ENCODE measurements around the gene SLC7A14.
"Not testable (repeated sequence)": the region's sequence is repeated elsewhere in the genome, so short reads cannot be mapped to it uniquely, and the experiment has no call there.

The SLC7A14 gene

DNA sequence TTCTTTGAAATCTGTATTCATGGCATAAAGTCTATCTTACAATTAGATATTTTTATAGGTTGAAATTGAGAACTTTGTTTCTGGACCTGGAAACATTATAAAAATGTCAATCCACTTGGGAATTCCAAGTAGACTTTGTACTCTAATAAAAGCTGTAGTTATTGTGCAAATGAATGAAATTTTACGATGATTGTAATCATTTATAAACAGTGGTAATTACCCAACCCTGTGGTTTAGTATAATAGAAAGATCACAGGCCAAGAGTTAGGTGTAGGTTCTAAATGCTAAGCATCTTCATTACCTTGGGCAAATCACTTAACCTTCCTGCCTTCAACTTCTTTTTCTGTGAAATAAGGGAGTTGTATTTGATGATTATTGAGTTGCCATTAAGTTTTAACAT lies 13.2 kb upstream of the SLC7A14 start:
- DNase-seq, result no peak
- in situ Hi-C loops (cut with MboI; ENCODE audit: low pct_unique_long_range_greater_than_20kb, low sequenced_read_pairs), result no loop called here

DNA sequence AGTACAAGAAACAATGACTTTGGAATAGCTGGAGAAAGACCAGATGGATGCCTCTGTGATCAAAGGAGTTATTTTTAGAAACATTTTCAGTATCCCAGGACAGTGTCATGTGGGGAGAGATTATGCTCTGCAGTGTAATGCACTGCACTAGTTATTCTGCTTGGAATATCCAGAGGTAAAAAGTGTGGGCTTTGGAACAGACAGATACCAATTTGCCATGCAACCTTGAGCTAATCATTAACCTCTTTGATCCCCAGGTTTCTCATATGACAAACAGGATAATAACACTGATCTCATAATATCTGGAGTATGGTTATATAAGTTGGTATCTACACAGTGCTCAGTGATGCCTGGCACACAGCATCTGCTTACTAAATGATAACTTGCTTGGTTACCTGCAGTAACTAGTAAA lies 12.2 kb upstream of the SLC7A14 start:
- DNase-seq, result no peak
- in situ Hi-C loops (cut with MboI; ENCODE audit: low pct_unique_long_range_greater_than_20kb, low sequenced_read_pairs), result no loop called here

DNA sequence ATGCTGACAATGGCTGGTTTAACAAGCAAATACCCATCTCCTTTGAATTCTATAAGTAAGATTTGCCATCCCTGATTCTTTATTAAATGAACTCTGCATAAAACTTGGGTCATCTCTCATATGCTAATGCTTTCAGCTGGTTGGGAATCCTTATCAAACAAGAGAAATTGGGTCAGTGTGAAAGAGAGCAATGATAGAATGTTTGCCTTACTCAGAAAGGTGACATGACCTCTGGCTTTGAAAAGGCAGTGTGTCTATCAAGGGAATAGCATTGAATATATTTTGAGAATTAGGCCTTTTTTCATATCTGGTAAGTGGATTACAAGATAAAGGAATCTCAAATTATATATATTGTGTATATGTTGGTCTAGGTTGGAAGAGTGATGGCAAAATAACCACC lies 8.7 kb upstream of the SLC7A14 start:
- in situ Hi-C loops (cut with MboI; ENCODE audit: low pct_unique_long_range_greater_than_20kb, low sequenced_read_pairs), result no loop called here
- no peak for DNase-seq

DNA sequence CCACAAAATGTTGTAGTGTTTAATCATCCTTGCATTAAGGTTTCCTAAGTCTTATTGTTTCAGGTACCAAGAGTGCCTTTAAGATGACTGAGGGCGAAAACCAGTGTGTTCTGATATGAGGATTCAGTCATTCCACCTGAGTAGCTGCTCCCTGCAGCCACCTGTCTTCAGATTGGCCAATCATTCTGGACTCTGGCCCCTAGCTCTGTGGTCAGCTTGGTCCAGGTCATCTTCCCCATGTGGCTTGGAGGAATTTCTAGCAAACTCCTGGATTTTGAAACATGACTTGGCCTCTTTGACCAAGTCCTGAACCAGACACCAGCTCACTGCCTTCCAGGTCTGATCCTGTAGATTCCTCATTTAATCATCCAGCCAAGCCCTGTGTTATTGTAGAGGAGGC lies 7.8 kb upstream of the SLC7A14 start:
- in situ Hi-C loops (cut with MboI; ENCODE audit: low pct_unique_long_range_greater_than_20kb, low sequenced_read_pairs), result no loop called here
- DNase-seq, result no peak

DNA sequence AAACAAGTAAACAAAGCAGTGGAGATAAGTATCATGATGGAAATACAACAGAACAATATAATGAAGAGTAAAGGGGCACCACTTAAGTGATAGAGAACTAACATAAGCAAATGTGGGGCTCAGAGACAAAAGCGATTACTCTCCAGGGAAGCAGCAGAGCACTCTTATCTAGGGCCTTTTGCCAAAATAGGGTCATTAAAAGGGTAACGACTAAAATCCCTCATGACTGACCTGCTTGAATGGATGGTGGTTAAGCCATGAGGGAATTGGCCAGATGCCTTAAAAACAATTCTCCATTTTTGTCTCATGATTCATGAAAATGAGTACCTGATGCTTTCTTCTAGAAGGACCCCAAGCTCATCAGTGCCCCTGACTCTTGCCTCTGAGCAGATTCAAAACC lies 3.2 kb upstream of the SLC7A14 start:
- no peak for DNase-seq
- in situ Hi-C loops (cut with MboI; ENCODE audit: low pct_unique_long_range_greater_than_20kb, low sequenced_read_pairs), result no loop called here

DNA sequence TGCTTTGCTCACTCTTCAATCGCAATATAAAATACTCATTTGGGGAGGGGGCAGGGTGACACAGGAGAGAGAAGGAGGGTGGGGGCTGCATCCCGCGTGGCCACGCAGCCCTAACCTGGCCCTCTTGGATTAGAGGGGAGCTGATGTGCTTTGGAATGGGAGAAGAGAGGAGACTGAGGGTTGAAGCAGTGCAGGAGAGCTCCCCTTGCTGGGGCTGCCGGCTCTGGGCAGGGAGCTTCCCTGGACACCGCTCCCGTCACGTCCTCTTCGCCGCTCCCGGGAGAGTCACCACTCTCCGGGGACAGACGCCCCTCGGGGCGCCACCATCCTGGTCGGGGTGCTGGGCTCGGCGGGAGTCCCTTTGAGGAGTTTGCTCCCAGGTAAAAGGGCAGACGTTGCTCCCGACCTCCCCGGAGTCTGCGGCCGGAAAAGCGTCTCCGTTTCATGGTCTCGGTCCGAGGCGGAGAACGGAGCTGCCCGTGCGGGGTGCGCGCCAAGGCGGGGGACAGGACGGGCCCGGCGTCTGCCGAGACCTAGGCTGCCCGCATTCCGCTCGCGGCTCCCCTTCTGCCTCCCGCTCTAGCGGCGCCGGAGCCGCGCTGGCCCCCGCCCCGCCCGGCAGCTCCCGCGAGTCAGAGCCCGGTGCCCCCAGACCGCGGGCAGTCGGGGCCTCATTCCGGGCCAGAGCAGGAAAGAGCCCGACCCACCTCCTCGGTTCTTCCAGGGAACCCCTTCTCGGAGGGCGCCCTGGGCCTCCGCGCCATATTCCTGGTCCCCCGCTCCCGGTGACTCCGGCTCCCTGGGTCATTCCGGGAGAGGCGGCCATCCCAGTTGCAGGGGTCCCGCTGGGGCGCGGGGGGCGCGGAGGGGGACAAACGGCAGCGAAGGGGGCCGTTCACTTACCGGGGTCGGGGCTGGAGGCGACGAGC lies 603 bp downstream of the SLC7A14 start:
- DNase-seq, result no peak
- in situ Hi-C loops (cut with MboI; ENCODE audit: low pct_unique_long_range_greater_than_20kb, low sequenced_read_pairs), result no loop called here

DNA sequence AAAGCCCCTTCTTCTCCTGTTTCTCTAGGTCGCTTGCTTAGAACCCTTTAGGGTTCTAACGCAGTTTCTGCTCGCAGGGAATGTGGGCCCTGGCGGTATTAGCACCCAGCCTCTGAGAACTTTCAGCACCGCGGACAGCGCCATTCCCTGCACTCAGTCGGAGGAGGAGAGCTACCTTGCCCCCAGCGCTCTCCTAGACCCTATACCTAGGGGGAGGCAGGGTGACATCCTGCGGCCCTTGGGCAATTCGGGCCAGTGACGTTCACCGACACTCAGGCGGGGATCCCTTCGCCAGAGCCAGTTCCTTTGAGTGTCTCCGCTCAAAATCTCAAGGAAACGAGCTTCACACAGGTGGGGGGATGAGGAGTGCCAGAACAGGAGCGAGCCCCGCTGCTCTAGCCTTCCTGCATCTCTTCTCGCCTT lies 1.3 kb downstream of the SLC7A14 start:
- in situ Hi-C loops (cut with MboI; ENCODE audit: low pct_unique_long_range_greater_than_20kb, low sequenced_read_pairs), result no loop called here
- DNase-seq, result peak; percentile 40

DNA sequence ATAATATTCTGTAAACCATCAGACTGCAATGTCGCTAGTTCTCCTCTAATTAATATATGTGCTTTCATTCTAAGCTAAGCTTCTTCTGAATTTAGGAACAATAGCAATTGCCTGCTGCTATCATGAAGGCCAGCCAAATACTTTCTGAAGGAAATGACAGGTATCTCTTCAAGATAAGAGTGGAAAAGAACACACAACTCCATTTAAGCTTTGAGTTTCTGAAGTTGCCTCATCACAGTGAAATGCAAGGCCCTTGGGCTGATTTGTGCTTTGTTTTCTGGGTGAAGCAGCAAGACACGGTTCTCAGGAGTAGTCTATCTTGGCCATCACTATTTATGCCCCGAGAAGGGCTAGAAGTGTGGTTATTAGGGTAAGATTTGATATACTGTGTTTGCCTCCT lies 6.2 kb downstream of the SLC7A14 start:
- in situ Hi-C loops (cut with MboI; ENCODE audit: low pct_unique_long_range_greater_than_20kb, low sequenced_read_pairs), result no loop called here
- DNase-seq, result no peak

DNA sequence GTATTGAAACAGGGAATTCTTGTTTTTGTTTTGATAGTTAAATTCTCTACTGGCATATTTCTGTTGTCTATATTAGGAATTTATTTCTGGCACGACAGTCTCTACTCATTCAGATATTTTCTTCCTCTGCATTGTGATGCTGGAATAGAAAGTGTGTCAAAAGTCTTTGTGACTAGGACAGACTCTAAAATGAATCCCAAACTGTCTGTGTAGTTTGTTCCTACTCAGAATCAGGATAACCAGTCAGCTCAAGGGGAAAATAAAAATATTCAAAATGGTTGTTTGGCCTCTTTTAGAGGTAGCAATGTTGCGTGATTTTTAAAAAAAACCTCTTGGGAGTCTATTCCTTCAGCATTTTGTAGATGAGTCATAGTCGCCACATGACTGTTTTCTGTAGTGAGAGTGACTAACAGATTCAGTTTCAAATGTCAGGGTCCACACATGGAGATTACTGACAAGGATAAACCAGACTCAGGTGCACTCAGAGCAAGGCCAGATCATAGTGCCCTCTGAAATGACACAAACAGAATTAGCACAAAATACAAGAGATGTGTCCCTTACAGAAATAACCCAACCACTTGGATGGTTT lies 13.1 kb downstream of the SLC7A14 start:
- no peak for DNase-seq
- in situ Hi-C loops (cut with MboI; ENCODE audit: low pct_unique_long_range_greater_than_20kb, low sequenced_read_pairs), result no loop called here

DNA sequence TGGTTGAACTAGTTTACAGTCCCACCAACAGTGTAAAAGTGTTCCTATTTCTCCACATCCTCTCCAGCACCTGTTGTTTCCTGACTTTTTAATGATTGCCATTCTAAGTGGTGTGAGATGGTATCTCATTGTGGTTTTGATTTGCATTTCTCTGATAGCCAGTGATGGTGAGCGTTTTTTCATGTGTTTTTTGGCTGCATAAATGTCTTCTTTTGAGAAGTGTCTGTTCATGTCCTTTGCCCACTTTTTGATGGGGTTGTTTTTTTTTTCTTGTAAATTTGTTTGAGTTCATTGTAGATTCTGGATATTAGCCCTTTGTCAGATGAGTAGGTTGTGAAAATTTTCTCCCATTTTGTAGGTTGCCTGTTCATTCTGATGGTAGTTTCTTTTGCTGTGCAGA lies 18.3 kb downstream of the SLC7A14 start:
- in situ Hi-C loops (cut with MboI; ENCODE audit: low pct_unique_long_range_greater_than_20kb, low sequenced_read_pairs); DNase-seq: not testable (repeated sequence)

DNA sequence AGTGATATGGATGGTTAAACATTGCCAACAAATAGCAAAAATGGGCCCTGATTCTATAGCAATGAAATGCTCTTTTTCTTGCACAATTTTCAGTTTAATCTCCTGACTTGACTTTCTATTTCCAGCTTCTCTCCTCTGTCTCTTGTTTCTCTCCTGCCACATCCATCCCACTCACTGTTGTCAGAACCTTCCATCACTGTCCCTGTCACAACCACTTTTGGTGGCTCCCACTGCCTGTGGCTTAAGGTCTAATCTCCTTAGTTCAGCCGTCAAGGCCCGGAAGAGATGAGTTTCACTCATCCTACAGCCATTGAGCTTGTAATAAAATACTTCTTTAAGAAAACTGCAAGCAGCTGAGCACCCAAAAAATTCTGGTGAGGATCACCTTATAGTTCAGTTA lies 19.5 kb downstream of the SLC7A14 start:
- in situ Hi-C loops (cut with MboI; ENCODE audit: low pct_unique_long_range_greater_than_20kb, low sequenced_read_pairs), result no loop called here
- DNase-seq, result no peak

DNA sequence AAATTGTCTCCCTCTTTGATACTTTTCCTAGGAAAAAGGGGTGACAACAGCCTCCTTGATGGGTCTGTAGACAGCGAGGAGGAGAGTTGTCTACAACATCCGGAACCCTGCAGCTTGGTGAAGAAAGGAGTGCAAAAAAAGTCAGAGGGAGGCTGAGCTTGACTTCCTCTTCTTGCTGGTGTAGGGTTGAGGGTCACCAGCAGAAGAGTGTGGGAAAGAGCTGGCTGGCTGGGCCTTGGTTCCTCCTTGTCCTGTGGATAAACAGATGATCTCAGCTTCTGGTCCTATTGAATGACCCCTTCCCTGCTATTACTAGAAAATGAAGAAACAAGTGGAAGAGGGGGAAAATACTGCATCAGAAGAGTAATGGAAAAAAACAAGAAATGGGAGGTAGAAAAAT lies 20.4 kb downstream of the SLC7A14 start:
- in situ Hi-C loops (cut with MboI; ENCODE audit: low pct_unique_long_range_greater_than_20kb, low sequenced_read_pairs), result no loop called here
- peak; percentile 9 for DNase-seq

DNA sequence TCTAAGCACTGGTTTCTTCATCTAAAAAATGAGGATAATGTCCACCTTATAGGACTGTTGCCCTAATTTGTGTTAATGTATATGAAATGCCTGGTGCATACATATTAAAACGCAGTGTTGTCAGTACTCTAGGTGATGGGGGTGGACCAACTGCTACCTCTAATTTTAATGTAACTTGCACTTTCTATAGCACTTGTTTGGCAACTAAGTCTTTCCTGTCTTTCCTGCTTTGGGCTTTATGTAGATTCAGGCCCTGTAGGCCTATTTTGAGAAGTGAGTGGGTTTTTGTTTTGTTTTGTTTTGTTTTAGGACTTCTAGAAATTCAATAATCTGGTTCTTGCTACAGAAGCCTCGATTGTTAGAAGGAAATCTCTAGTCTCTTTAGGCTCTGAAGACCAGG lies 21.2 kb downstream of the SLC7A14 start:
- DNase-seq, result no peak
- in situ Hi-C loops (cut with MboI; ENCODE audit: low pct_unique_long_range_greater_than_20kb, low sequenced_read_pairs), result no loop called here

DNA sequence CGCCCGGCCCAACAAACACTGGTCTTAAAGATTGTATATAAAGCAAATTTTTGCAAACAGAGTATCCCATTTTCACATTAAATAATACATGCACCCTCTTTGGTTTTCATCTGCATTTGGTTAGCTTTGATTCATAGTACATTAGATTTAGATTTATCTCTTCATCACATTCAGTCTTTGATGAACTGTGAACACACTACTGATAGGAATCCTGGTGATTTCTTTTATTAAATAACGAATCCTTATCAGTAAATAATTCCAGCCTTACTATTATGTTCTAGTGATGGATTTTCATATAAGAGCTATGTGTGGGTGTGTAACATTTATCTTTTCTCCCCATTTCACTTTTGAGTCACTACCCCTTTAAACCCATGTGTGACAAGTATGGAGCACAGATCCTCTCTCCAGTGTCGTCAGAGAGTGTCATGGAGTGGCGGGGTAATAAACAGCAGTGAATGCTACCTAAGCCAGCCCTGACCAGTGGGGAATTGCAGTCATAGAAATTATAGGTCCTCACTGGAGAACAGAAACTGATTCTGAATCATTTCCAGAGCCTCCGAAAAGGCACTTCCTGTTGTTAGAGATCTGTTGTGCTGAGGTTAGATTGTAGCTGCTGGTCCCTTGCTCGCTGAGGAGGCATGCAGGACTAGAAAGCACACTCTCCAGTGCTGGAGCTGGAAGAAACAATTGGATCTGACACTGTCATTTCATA lies 22.0 kb downstream of the SLC7A14 start:
- in situ Hi-C loops (cut with MboI; ENCODE audit: low pct_unique_long_range_greater_than_20kb, low sequenced_read_pairs), result no loop called here

DNA sequence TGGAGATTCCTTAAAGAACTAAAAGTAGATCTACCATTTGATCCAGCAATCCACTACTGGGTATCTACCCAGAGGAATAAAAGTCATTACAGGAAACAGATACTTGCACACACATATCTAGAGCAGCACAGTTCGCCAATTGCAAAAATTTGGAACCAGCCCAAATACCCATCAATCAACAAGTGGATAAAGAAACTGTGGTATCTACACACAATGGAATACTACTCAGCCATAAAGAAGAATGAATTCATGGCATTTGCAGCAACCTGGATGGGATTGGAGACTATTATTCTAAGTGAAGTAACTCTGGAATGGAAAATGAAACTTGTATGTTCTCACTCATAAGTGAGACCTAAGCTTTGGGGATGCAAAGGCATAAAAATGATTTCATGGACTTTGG lies 23.8 kb downstream of the SLC7A14 start:
- in situ Hi-C loops (cut with MboI; ENCODE audit: low pct_unique_long_range_greater_than_20kb, low sequenced_read_pairs), result no loop called here
- DNase-seq, result no peak

More for the DNA sequence above, 22.0 kb downstream of the SLC7A14 start:
- no peak for DNase-seq

DNA sequence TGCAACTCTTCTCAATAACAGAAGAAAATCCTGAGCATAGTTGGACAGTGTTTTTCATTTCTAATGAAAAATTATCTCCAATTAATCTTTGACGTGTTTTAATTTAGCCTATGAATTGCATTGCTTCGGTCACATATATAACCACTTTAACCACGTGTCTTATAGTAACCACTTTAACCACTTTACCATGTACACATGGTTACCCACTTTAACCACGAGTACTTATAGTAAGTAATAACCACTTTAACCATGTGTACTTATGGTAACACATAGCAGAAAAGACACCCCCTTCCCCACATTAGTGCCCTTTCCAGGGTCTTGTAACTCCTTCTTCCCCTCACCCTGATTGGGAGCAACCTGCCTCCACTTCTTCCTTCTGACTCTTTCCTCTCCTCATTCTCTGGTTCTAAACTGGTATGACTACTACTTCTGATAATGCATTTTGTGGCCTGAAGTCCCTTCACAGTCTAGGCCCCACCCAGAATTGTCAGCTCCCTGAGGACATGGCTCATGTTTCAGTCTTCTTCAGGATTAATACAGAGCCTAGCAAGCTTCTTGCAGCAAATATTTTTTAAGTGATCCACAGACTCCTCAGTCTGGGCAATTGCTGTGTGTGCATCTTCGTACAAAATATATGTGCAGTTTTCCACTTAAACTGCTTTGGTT lies 25.0 kb downstream of the SLC7A14 start:
- in situ Hi-C loops (cut with MboI; ENCODE audit: low pct_unique_long_range_greater_than_20kb, low sequenced_read_pairs), result no loop called here
- no peak for DNase-seq

DNA sequence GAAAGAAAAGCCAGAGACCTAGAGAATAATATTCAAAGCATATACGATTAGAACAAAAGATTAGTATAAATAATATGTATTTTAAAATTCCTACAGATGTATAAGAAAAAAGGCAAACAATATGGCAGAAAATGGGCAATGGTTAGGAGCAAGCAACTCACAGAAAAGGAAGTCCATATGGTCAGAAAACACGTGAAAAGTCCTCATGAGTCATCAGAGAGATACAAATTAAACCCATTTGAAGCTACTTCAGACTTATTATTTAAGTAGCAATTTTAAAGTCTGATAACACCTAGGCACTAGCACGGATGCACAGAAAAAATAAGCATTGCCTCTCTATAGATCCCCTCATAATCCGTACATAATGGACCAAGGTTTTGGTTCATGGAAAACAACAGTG lies 25.6 kb downstream of the SLC7A14 start:
- DNase-seq, result no peak
- in situ Hi-C loops (cut with MboI; ENCODE audit: low pct_unique_long_range_greater_than_20kb, low sequenced_read_pairs), result no loop called here

DNA sequence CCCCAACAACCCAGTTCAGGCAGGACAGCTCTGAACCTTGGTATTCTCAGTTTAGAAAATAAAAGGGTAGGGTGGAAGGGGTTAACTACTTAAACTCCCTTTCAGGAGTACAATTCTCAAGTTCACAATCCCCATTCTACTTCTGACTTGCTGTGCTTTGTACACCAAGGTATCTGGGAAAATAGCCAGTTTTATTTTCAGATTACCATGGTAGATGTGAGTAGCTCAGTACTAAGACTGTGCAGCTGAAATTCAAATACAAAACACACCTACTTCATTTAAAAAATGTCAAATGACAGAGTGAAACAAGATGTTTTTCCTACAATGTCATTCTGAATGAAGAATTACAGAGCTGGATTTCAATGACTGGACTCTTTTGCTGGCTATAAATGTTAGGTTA lies 27.4 kb downstream of the SLC7A14 start:
- in situ Hi-C loops (cut with MboI; ENCODE audit: low pct_unique_long_range_greater_than_20kb, low sequenced_read_pairs), result no loop called here
- no peak for DNase-seq

DNA sequence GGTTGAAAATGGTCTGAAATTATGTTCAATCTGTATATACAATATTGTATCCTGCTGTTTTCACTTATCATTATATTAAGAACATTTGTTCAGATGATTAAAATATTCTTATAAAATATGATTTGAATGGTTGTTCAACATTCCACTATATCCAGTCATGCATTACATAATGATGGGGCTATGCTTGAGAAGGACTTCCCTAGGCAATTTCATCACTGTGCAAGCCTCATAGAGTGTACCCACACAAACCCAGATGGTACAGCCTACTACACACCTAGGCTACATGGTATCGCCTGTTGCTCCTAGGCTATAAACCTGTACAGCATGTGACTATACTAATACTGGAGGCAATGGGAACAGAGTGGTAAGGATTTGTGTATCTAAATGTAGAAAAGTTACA lies 30.5 kb downstream of the SLC7A14 start:
- in situ Hi-C loops (cut with MboI; ENCODE audit: low pct_unique_long_range_greater_than_20kb, low sequenced_read_pairs), result no loop called here
- no peak for DNase-seq

Measured in KBM-7 (cell line).